Posterior cingulate gyrus (tissue), 11 donors: ENCODE data around the gene PROSER3.
"Not testable (repeated sequence)": the region's sequence is repeated elsewhere in the genome, so short reads cannot be mapped to it uniquely, and the experiment has no call there.

Source experiments
- DNase-seq, 10 donors: peaks; one replicate each; pipeline versions ENCODE4 v3.0.0 to v3.0.0-alpha.2; 2020 to 2021; ENCODE audit warnings: mixed read lengths in 3 of 10
- intact Hi-C: fragments of 100-400 bp; cut with DNase I; formaldehyde crosslinking; loops from one replicate; pipeline ENCODE4 v1.15.1; 2023

PROSER3 gene

DNA sequence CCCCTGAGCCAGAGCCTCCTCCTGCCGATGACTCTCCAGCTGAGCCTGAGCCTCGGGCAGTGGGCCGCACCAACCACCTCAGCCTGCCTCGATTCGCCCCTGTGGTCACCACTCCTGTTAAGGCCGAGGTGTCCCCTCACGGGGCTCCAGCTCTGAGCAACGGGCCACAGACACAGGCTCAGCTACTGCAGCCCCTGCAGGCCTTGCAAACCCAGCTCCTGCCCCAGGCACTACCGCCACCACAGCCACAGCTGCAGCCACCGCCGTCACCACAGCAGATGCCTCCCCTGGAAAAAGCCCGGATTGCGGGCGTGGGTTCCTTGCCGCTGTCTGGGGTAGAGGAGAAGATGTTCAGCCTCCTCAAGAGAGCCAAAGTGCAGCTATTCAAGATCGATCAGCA is 36.6 kb upstream of the PROSER3 start:
- no peak for DNase-seq
- intact Hi-C loops: no loop called here

GRCh38 chr19:35722461-35722860 is 35.5 kb upstream of the PROSER3 start:
- intact Hi-C loops: no loop called here
- no peak for DNase-seq

DNA sequence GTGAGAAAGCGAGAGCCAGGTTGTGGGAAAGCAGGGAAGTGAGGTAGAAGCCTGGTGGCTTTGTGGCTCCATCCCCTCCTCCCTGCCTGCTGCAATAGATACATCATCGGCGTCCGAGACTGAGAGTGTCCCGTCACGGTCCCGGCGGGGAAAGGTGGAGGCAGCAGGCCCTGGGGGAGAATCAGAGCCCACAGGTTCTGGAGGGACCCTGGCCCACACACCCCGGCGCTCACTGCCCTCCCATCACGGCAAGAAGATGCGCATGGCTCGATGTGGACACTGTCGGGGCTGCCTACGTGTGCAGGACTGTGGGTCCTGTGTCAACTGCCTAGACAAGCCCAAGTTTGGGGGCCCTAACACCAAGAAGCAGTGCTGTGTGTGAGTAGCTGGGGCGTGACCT is 35.1 kb upstream of the PROSER3 start:
- intact Hi-C loops: no loop called here
- DNase-seq: no peak

DNA sequence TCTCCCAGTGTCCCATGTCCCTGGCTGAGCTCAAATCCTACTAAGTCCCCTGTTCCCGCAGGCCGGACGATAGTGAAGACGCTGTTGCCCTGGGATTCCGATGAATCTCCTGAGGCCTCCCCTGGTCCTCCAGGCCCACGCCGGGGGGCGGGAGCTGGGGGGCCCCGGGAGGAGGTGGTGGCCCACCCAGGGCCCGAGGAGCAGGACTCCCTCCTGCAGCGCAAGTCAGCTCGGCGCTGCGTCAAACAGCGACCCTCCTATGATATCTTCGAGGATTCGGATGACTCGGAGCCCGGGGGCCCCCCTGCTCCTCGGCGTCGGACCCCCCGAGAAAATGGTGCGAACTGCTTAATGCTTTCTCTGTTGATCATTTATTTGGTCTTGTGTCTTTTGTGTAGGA is 34.3 kb upstream of the PROSER3 start:
- intact Hi-C loops: no loop called here

DNA sequence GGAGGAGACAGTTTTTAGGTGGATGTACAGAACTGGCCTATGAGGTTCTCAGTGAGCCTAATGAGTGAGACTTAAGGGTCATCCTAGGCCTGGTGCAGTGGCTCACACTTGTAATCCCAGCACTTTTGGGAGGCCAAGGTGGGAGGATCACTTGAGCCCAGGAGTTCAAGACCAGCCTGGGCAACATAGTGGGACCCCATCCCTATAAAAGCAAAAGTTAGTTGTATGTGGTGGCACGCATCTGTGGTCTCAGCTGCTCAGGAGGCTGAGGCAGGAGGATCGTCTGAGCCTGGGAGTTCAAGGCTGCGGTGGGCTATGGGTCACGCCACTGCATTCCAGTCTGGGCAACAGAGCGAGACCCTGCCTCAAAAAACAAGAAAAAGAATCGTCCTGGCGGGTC is 33.8 kb upstream of the PROSER3 start:
- intact Hi-C loops: not testable (repeated sequence)

More for the DNA sequence above, 34.3 kb upstream of the PROSER3 start:
- DNase-seq: no peak

DNA sequence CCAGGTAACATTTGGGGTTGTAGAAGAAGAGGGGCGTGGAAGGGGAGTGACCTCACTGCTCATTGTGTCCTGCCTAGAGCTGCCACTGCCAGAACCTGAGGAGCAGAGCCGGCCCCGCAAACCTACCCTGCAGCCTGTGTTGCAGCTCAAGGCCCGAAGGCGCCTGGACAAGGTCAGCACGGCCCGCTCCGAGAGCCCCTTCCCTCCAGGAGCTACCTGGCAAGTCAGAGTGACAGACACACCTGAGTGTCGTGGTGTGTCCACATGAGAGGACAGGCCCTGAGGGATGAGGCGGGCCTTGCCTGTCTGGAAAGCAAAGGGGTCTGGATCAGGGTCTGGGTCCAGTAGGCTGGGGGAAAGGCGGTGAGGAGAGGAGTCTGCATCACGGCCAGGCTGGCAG is 33.4 kb upstream of the PROSER3 start:
- no peak for DNase-seq
- intact Hi-C loops: no loop called here

More for the DNA sequence above, 33.8 kb upstream of the PROSER3 start:
- DNase-seq: not testable (repeated sequence)

DNA sequence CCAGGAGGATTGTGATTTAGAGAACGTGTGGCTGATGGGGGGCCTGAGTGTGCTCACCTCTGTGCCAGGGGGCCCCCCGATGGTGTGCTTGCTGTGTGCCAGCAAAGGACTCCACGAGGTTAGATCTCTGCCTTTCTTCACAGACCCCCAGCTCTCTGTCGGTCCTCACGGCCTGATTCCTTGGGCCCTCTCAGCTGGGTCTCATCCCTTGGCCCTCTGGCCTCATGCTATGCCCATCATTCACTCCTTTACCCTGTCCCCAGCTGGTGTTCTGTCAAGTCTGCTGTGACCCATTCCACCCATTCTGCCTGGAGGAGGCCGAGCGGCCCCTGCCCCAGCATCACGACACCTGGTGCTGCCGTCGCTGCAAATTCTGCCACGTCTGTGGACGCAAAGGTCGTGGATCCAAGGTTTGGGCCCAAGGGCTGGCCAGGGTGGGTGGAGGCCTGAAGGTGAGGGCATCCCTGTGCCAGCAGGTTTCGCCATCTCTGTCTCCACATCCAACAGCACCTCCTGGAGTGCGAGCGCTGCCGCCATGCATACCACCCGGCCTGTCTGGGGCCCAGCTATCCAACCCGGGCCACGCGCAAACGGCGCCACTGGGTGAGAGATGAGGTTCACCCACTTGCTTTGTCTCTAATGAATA is 32.6 kb upstream of the PROSER3 start:
- DNase-seq: no peak
- intact Hi-C loops: no loop called here

DNA sequence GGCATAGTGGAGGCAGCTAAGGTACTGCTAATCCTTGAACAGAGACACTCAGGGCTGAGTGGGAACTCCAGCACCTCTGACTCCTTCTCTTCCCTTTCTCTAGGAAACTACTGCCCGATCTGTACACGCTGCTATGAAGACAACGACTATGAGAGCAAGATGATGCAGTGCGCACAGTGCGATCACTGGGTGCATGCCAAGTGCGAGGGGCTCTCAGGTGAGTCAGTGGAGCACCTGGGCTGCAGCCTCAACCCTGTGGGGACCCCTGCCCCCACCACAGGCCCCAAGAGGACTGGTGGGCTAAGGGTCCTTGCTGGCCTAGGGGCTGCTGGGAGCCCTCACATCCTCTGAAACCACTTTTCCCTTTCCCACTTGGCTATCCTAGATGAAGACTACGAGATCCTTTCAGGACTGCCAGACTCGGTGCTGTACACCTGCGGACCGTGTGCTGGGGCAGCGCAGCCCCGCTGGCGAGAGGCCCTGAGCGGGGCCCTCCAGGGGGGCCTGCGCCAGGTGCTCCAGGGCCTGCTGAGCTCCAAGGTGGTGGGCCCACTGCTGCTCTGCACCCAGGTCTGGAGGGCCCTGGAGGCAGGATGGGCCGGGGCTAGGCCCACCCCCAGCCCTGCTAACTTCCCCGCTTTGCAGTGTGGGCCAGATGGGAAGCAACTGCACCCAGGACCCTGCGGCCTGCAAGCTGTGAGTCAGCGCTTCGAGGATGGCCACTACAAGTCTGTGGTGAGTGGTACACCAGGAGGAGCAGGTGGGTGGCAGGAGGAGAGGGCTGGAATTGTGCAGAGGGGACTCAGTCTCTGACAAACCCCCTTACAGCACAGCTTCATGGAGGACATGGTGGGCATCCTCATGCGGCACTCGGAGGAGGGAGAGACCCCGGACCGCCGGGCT is 30.7 kb upstream of the PROSER3 start:
- intact Hi-C loops: no loop called here
- peak in 1 of 10 donors; percentile 75 for DNase-seq

- peak in 1 of 10 donors; percentile 65 for DNase-seq
Measured at GRCh38 chr19:35727956-35728706, 29.8 kb upstream of the PROSER3 start.

DNA sequence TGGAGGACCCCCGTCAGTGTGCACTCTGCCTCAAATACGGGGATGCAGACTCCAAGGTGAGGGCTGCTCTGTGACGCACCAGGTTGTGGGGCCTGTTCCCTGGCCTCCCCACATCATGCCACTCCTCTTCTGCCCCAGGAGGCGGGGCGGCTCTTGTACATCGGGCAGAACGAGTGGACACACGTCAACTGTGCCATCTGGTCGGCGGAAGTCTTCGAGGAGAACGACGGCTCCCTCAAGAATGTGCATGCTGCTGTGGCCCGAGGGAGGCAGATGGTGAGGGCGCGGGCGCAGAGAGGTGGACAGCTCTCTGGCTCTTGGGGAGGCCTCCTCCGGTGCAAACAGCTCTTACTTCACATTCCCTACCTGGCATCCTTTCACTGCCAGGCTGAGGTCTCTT is 29.0 kb upstream of the PROSER3 start:
- intact Hi-C loops: no loop called here
- no peak for DNase-seq

More at GRCh38 chr19:35727956-35728706, 29.8 kb upstream of the PROSER3 start:
- intact Hi-C loops: no loop called here

- DNase-seq: no peak
- intact Hi-C loops: no loop called here
Measured at GRCh38 chr19:35729763-35730162, 28.2 kb upstream of the PROSER3 start.

DNA sequence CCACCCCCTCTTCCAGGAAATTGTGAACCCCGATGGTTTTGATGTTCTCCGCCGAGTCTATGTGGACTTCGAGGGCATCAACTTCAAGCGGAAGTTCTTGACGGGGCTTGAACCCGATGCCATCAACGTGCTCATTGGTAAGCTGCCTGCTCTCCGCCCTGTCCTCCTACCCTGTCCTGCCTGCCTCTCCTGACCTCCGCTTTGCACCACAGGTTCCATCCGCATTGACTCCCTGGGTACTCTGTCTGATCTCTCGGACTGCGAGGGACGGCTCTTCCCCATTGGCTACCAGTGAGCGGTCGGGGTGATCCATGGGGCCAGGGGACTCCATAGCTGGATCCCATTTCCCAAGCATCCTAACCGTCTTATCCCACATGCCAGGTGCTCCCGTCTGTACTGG is 27.6 kb upstream of the PROSER3 start:
- DNase-seq: no peak
- intact Hi-C loops: no loop called here

GRCh38 chr19:35731353-35731752 is 26.6 kb upstream of the PROSER3 start:
- no peak for DNase-seq
- intact Hi-C loops: no loop called here

GRCh38 chr19:35731779-35732405 is 26.1 kb upstream of the PROSER3 start:
- DNase-seq: no peak
- intact Hi-C loops: no loop called here

DNA sequence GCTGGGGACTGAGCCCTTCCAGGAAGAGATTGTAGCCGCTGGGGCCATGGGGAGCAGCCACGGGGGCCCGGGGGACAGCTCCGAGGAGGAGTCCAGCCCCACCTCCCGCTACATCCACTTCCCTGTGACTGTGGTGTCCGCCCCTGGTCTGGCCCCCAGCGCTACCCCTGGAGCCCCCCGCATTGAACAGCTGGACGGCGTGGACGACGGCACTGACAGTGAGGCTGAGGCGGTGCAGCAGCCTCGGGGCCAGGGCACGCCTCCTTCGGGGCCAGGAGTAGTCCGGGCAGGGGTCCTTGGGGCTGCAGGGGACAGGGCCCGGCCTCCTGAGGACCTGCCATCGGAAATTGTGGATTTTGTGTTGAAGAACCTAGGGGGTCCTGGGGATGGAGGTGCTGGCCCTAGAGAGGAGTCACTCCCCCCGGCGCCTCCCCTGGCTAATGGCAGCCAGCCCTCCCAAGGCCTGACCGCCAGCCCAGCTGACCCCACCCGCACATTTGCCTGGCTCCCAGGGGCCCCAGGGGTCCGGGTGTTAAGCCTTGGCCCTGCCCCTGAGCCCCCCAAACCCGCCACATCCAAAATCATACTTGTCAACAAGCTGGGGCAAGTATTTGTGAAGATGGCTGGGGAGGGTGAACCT is 25.3 kb upstream of the PROSER3 start:
- no peak for DNase-seq
- intact Hi-C loops: no loop called here

GRCh38 chr19:35733180-35734125 is 24.5 kb upstream of the PROSER3 start:
- no peak for DNase-seq
- intact Hi-C loops: no loop called here

- no peak for DNase-seq
- intact Hi-C loops: no loop called here
Measured at GRCh38 chr19:35734273-35734672, 23.7 kb upstream of the PROSER3 start.

GRCh38 chr19:35734889-35735288 is 23.1 kb upstream of the PROSER3 start:
- intact Hi-C loops: no loop called here
- no peak for DNase-seq
